Measurements from ENCODE around the gene HMG20A. TPM values are rescaled to one million over a fixed set of nuclear protein-coding genes. Genes with fewer than 3 reads are reported as not detected.

The HMG20A gene
- total RNA-seq, 6 donors from 2014 or later = 33.1 to 155 (median 39.3) TPM

GRCh38 chr15:77457905-77458265, 37.2 kb downstream of the HMG20A start:
- Histone ChIP-seq H3K27me3 (no peaks in the 10 kb centered on the region), H3K4me1 (peaks cover 21 to 31% (median 27%) of the 10 kb centered on the region in 4 donors), H3K4me3 (no peak overlapping the region), H3K27ac (peak overlapping the region in 1 of 4 donors; percentile 42), H3K36me3 (peaks cover 0 to 8% (median 3%) of the 10 kb centered on the region in 4 donors), H3K9me3 (no peaks in the 10 kb centered on the region)
- TF ChIP-seq POLR2A (IDR thresholded peaks at IDR 0.05) (no peak), EP300 (IDR thresholded peaks at IDR 0.05) (no peak), POLR2AphosphoS5 (IDR thresholded peaks at IDR 0.05) (no peak)
- TF ChIP-seq, protein P1, sequence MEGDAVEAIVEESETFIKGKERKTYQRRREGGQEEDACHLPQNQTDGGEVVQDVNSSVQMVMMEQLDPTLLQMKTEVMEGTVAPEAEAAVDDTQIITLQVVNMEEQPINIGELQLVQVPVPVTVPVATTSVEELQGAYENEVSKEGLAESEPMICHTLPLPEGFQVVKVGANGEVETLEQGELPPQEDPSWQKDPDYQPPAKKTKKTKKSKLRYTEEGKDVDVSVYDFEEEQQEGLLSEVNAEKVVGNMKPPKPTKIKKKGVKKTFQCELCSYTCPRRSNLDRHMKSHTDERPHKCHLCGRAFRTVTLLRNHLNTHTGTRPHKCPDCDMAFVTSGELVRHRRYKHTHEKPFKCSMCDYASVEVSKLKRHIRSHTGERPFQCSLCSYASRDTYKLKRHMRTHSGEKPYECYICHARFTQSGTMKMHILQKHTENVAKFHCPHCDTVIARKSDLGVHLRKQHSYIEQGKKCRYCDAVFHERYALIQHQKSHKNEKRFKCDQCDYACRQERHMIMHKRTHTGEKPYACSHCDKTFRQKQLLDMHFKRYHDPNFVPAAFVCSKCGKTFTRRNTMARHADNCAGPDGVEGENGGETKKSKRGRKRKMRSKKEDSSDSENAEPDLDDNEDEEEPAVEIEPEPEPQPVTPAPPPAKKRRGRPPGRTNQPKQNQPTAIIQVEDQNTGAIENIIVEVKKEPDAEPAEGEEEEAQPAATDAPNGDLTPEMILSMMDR (IDR thresholded peaks at IDR 0.05) = no peak
- ATAC-seq (ENCODE audit: low FRiP score in 2 of 2) = no peak
- no peak for DNase-seq

GRCh38 chr15:77459031-77459430, 38.3 kb downstream of the HMG20A start:
- Histone ChIP-seq H3K27me3 (no peaks in the 10 kb centered on the region), H3K4me1 (peaks cover 21 to 31% (median 27%) of the 10 kb centered on the region in 4 donors), H3K36me3 (peaks cover 0 to 20% (median 4%) of the 10 kb centered on the region in 4 donors), H3K9me3 (no peaks in the 10 kb centered on the region), H3K27ac (peak overlapping the region in 1 of 4 donors; percentile 42), H3K4me3 (no peak overlapping the region)
- 75 to 76% methylated on average over 2 of the region's 2 CpGs for WGBS, 2 donors
- ATAC-seq (ENCODE audit: low FRiP score in 2 of 2) (no peak), DNase-seq (no peak)
- no peak for TF ChIP-seq POLR2A (IDR thresholded peaks at IDR 0.05)
- TF ChIP-seq POLR2AphosphoS5 (IDR thresholded peaks at IDR 0.05) = no peak
- no peak for TF ChIP-seq EP300 (IDR thresholded peaks at IDR 0.05)
- TF ChIP-seq, protein P1 (IDR thresholded peaks at IDR 0.05) = no peak

DNA sequence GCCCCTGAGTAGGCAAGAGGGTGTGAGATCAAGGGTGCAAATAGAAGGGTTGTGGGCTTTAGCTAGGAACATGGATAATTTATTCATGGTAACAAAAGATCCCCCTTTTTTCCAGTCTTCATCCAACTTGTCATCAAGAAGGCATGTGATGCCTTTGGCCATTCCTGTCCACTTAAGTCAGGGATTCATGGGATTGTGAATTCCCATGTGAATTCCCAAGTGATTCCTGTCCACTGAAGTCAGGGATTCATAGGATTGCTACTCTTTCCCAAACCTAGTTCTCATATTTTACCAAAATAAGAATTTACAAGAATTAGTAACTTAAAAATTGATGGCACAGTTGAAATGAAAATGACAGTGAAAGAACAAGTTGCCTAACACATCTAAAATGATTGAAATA, 40.8 kb downstream of the HMG20A start:
- no peak for DNase-seq
- Histone ChIP-seq H3K27me3 (no peaks in the 10 kb centered on the region), H3K9me3 (no peaks in the 10 kb centered on the region), H3K36me3 (peaks cover 0 to 41% (median 6%) of the 10 kb centered on the region in 4 donors), H3K4me1 (peaks cover 15 to 19% (median 17%) of the 10 kb centered on the region in 4 donors), H3K4me3 (no peak overlapping the region), H3K27ac (no peak overlapping the region)
- TF ChIP-seq POLR2A (IDR thresholded peaks at IDR 0.05) = no peak
- TF ChIP-seq, protein P1 (IDR thresholded peaks at IDR 0.05) = no peak
- no peak for TF ChIP-seq POLR2AphosphoS5 (IDR thresholded peaks at IDR 0.05)
- TF ChIP-seq EP300 (IDR thresholded peaks at IDR 0.05) = no peak
- ATAC-seq (ENCODE audit: low FRiP score in 2 of 2) = no peak

- TF ChIP-seq POLR2AphosphoS5 (IDR thresholded peaks at IDR 0.05) (no peak), EP300 (IDR thresholded peaks at IDR 0.05) (no peak), POLR2A (IDR thresholded peaks at IDR 0.05) (no peak)
- TF ChIP-seq, protein P1 (IDR thresholded peaks at IDR 0.05) = no peak
- no peaks in the 10 kb centered on the region for H3K9me3 ChIP-seq
- peaks cover 0 to 60% (median 5%) of the 10 kb centered on the region in 4 donors for H3K36me3 ChIP-seq
- H3K27me3 ChIP-seq = no peaks in the 10 kb centered on the region
- DNase-seq (no peak), ATAC-seq (ENCODE audit: low FRiP score in 2 of 2) (no peak)
- H3K27ac ChIP-seq = no peak overlapping the region
- peaks cover 0 to 4% (median 0%) of the 10 kb centered on the region in 4 donors for H3K4me1 ChIP-seq
- 77 to 89% methylated on average over 3 of the region's 3 CpGs for WGBS, 2 donors
- H3K4me3 ChIP-seq = no peak overlapping the region
These were observed 43.6 kb downstream of the HMG20A start for GRCh38 chr15:77464129-77464865.

GRCh38 chr15:77466521-77466920, 45.8 kb downstream of the HMG20A start:
- H3K4me1 ChIP-seq = peaks cover 0 to 4% (median 0%) of the 10 kb centered on the region in 4 donors
- ATAC-seq (ENCODE audit: low FRiP score in 2 of 2) (no peak), DNase-seq (no peak)
- no peak overlapping the region for H3K4me3 ChIP-seq
- no peak overlapping the region for H3K27ac ChIP-seq
- H3K9me3 ChIP-seq = no peaks in the 10 kb centered on the region
- WGBS, 2 donors = 93 to 94% methylated on average over 1 of the region's 1 CpG
- TF ChIP-seq POLR2A (IDR thresholded peaks at IDR 0.05) (no peak), POLR2AphosphoS5 (IDR thresholded peaks at IDR 0.05) (no peak), EP300 (IDR thresholded peaks at IDR 0.05) (no peak)
- TF ChIP-seq, protein P1 (IDR thresholded peaks at IDR 0.05) = no peak
- H3K27me3 ChIP-seq = no peaks in the 10 kb centered on the region
- H3K36me3 ChIP-seq = peaks cover 3 to 73% (median 8%) of the 10 kb centered on the region in 4 donors
